Pons (tissue), 1 donor: ENCODE measurements around the gene ALPL.

Experiments
- DNase-seq: peaks from one replicate; pipeline ENCODE4 v3.0.0-alpha.2; 2016; ENCODE audit warnings: low spot score

ALPL gene

GRCh38 chr1:21530368-21531016, 21.3 kb downstream of the ALPL start:
- no peak for DNase-seq

GRCh38 chr1:21531241-21531640, 22.0 kb downstream of the ALPL start:
- DNase-seq, result no peak

DNA sequence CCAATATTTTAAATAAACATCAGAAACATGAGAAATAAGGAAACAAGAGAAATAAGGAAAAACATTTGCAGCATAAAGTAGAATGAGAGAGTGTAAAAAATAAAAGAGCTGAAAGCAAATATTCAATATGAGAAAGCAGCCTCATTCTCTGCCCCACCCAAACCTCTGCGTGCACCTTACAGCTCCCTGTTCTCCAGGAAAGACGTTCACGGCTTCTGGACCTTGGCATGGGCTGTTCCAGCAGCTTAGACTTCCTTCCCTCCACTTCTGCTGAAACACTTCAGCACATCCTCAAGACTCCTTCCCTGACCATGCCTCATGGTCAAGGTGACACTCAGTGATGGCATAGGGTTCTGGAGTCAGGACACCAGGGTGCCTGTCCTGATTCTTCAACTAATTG, 23.3 kb downstream of the ALPL start:
- no peak for DNase-seq

- DNase-seq, result no peak
Measured at GRCh38 chr1:21532992-21533534, 23.8 kb downstream of the ALPL start.

GRCh38 chr1:21534146-21534545, 24.9 kb downstream of the ALPL start:
- DNase-seq, result no peak

- no peak for DNase-seq
Measured at GRCh38 chr1:21534674-21535378, 25.6 kb downstream of the ALPL start.

- no peak for DNase-seq
Measured at GRCh38 chr1:21536218-21536617, 27.0 kb downstream of the ALPL start.

- peak; percentile 14 for DNase-seq
Measured at GRCh38 chr1:21537511-21537931, 28.3 kb downstream of the ALPL start.

DNA sequence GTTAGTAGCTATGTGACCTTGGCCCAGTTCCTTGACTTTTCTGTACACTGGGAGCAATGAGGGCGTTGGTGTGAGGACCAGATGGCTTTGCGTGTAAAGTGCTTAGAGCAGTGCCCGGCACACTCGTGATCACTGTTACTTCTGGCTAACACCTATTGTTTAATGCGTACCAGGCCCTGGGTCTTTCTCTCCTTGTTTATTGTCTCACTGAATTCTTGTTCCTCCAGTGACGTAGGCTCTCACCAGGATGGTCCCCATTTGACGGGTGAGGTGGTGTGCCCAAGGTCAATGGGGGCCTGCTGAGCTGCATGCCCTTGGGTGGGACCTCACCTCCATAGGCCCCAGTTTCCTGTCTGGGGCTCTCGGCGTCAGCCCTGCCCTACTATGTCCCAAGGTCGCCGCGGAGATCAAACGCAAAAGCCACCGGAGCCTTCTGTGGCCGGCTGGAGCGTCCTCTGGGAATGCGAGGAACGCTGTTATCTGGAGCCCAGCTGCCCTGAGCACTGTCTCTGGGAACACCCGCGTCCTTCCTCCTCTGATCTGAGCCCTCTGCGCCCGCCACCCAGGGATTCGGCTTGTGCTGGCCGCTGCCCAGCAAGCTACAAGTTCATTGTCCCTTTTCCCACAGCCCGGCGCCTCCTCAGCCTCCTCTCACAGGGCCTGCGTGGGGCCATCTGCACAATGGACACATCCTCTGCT, 28.9 kb downstream of the ALPL start:
- no peak for DNase-seq

- DNase-seq, result no peak
Measured at GRCh38 chr1:21539933-21540332, 30.7 kb downstream of the ALPL start.

DNA sequence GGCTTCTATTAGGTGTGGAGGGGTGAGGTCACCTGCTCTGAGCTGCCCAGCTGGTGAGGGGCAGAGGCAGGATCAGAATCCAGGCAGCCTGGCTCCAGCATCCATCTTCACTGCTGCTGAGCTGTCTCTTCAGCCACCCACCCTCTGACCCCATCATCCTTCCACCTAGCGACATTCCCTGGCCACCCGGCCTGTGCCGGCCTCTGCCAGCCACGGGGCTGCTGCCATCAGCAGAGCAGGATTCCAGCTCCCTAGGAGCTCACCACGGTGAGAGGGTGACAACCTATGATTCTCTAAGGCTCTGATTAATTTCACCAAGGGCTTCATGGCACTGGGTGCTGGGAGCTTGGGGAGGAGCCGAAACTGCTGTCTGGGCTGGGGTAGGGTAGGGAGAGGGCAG, 32.1 kb downstream of the ALPL start:
- no peak for DNase-seq

DNA sequence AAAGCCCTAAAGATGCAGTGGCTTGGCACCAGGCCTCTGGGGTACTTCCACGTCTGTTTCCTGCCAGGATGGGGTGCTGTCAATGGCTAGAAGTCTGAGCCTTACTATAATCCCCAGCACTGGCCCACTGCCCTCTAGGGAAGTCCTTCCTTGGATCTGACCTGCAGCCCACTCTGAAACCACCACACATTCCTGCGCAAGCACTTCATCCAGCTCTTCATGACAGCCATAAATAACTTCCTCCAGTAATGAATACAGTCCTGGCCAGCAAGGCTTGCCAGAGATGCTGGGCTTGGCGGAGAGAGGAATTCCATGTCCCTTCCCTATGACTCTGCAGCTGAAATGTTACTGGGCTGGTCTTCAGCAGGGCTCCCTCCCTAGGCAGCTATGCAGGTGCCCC, 32.6 kb downstream of the ALPL start:
- DNase-seq, result no peak

DNA sequence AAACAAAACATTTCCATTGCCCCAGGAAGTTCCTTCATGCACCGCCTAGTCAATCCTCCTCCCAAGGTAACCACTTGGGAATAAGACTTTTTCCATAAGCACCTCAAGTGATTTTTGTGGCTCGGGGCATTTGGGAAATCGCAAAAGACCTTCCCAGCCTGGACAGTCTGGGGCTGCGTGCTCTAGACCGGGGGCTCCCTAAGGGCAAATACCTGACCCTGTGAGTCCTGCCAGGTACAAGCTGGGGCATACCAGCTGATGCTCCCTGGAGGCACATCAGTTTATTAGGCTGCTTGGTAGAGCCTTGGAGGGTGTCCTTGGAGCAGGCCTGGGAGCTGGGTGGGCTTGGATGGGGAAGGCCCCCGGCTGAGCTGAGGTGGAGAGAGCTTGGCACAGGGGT, 34.4 kb downstream of the ALPL start:
- no peak for DNase-seq

DNA sequence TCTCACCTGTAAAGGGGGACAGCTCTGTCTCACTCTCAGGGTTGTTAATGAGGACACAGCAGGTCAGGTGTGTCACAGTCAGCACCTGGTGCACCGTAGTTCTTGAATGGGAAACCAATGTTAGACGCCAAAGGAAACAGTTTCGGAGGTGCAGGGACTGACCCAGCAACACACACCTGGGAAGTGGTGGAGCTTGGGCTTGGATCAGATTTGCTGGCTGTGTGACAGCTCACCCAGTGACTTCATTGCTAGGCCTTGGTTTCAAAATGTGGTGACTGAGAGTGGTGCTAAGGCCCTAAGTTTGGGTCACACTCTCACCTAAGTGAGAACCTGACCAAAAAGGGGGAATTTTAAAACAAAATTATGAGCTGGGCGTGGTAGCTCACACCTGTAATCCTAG, 34.9 kb downstream of the ALPL start:
- DNase-seq, result no peak

- DNase-seq, result no peak
Measured at GRCh38 chr1:21546122-21546825, 37.1 kb downstream of the ALPL start.

- DNase-seq, result peak; percentile 31
Measured at GRCh38 chr1:21547876-21548275, 38.7 kb downstream of the ALPL start.

GRCh38 chr1:21550097-21550496, 40.9 kb downstream of the ALPL start:
- DNase-seq, result no peak

DNA sequence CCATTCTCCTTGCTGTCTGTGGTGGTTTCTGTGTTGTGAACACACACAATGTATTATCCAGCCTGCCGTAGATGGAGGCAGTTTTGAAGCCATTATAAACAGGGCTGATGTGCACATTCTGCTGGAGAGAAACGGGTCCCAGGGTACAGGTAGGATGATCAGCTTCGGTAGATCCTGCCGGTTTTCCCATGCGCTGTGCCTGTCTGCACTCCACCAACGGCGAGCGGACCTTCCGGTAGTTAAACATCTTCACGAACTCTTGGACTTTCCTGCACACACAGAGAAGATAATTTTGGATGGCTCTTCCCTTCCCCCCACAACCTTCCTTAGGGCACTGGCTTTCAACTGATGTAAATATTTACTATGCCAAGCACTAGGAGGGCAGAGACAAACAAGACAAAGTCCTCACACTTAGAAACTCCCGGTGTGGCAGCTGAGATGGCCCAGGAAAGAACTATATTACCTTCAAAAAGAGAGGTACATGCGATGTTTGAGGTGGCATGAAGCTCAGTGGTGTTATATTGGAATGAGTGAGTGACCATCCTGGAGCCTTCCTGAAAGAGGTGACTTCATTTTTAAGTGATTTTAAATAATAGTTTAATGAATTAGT, 41.7 kb downstream of the ALPL start:
- DNase-seq, result no peak

GRCh38 chr1:21552715-21553114, 43.5 kb downstream of the ALPL start:
- no peak for DNase-seq

GRCh38 chr1:21553116-21553926, 44.1 kb downstream of the ALPL start:
- DNase-seq, result no peak
